ENCODE data around the gene RORC.

RORC gene

GRCh38 chr1:151820940-151821339, 10.7 kb downstream of the RORC start:
- peak; percentile 16; the same call in 1 of the 3 replicates for ATAC-seq
- peak; percentile 89; the same call in 1 of the 2 replicates for TF ChIP-seq TSHZ2 (CRISPR knock-in tag; IDR thresholded peaks at IDR 0.05)
- TF ChIP-seq ZNF70 (CRISPR knock-in tag; IDR thresholded peaks at IDR 0.05) = peak; percentile 88
- TF ChIP-seq CSDC2 (CRISPR knock-in tag; IDR thresholded peaks at IDR 0.05) = no peak
- TF ChIP-seq TCF4 (CRISPR knock-in tag; IDR thresholded peaks at IDR 0.05; ENCODE audit: borderline replicate concordance) = peak; percentile 84
- TF ChIP-seq RARB (CRISPR knock-in tag; IDR thresholded peaks at IDR 0.05) = no peak
- no peak for TF ChIP-seq CREB5 (CRISPR knock-in tag; IDR thresholded peaks at IDR 0.05; ENCODE audit: low read depth)
- TF ChIP-seq ESRRG (CRISPR knock-in tag; IDR thresholded peaks at IDR 0.05) = no peak

- ATAC-seq = no peak
- TF ChIP-seq TSHZ2 (CRISPR knock-in tag; IDR thresholded peaks at IDR 0.05) (no peak), CSDC2 (CRISPR knock-in tag; IDR thresholded peaks at IDR 0.05) (no peak), SNAI2 (CRISPR knock-in tag; IDR thresholded peaks at IDR 0.05) (no peak), RARB (CRISPR knock-in tag; IDR thresholded peaks at IDR 0.05) (no peak), BACH2 (CRISPR knock-in tag; IDR thresholded peaks at IDR 0.05; ENCODE audit: borderline replicate concordance) (no peak), ZNF8 (CRISPR knock-in tag; IDR thresholded peaks at IDR 0.05) (no peak), ZFP30 (CRISPR knock-in tag; IDR thresholded peaks at IDR 0.05) (no peak), ESRRG (CRISPR knock-in tag; IDR thresholded peaks at IDR 0.05) (no peak), PPARA (CRISPR knock-in tag; IDR thresholded peaks at IDR 0.05; ENCODE audit: borderline replicate concordance) (no peak)
Measured at GRCh38 chr1:151819976-151820623, 11.5 kb downstream of the RORC start.

- no peak for TF ChIP-seq ZC3H10 (CRISPR knock-in tag; IDR thresholded peaks at IDR 0.05)
- TF ChIP-seq ARNTL (CRISPR knock-in tag; IDR thresholded peaks at IDR 0.05; ENCODE audit: borderline replicate concordance, low read depth) = no peak
- TF ChIP-seq POU6F1 (CRISPR knock-in tag; IDR thresholded peaks at IDR 0.05; ENCODE audit: borderline replicate concordance, low read depth) = no peak
- no peak for TF ChIP-seq CREB5 (CRISPR knock-in tag; IDR thresholded peaks at IDR 0.05; ENCODE audit: low read depth)
- no peak for ATAC-seq
Measured at GRCh38 chr1:151819227-151819835, 12.3 kb downstream of the RORC start.

GRCh38 chr1:151817353-151817730, 14.3 kb downstream of the RORC start:
- no peak for ATAC-seq
- TF ChIP-seq ZC3H10 (CRISPR knock-in tag; IDR thresholded peaks at IDR 0.05) (no peak), PATZ1 (CRISPR knock-in tag; IDR thresholded peaks at IDR 0.05; ENCODE audit: borderline replicate concordance) (no peak), CREB5 (CRISPR knock-in tag; IDR thresholded peaks at IDR 0.05; ENCODE audit: low read depth) (no peak), OSR1 (CRISPR knock-in tag; IDR thresholded peaks at IDR 0.05) (no peak), ZFP30 (CRISPR knock-in tag; IDR thresholded peaks at IDR 0.05) (no peak), CSRNP3 (CRISPR knock-in tag; IDR thresholded peaks at IDR 0.05) (no peak), CSDC2 (CRISPR knock-in tag; IDR thresholded peaks at IDR 0.05) (no peak)

Data from SK-N-SH treated with all-trans-retinoic acid at 6 μM for 48 hours (cell line).